Suppressor macrophage treated with lipopolysaccharide for 4 hours (primary cell): ENCODE measurements around the gene C19orf33.
"Not testable (repeated sequence)": the region's sequence is repeated elsewhere in the genome, so short reads cannot be mapped to it uniquely, and the experiment has no call there.

ENCODE experiments used
- DNase-seq: peaks from one replicate; pipeline ENCODE4 v3.0.0-alpha.2; 2020

Gene C19orf33

DNA sequence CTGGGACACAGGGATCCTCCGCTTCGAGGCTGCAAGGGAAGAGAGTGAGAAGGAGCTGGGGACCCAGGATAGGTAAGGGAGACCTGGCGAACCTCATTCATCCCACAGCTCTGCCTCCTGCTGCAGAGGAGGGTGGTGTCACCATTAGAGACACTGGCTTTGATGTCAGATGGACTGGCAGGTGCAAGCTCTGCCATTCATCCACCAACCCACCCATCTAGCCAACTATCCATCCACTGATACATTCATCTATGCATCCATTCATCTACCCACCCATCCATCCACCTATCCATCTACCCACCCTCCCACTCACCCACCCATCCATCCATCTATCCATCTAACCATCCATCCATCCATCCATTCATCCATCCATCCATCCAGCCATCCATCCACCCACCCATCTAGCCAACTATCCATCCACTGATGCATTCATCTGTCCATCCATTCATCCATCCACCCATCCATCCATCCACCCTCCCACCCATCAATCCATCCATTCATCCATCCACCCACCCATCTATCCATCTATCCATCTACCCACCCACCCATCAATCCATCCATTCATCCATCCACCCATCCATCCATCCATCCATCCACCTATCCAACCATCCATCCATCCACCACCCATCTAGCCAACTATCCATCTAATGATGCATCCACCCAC is 5.7 kb downstream of the C19orf33 start:
- no peak for DNase-seq

- no peak for DNase-seq
Observed at GRCh38 chr19:38310279-38310670, 6.2 kb downstream of the C19orf33 start.

DNA sequence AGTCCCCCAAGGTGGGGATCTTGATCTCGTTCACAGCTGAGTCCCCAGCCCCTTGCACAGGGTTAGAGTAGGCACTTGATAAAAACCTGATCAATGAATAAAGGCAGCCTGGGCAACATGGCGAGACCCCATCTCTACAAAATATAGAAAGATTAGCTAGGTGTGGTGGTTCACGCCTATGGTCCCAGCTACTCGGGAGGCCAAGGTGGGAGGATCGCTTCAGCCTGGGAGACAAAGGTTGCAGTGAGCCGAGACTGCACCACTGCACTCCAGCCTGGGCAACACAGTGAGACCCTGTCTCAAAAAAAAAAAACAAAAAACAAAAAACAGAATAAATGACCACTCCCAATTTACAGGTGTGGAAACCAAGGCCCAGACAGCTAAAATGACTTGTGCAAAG is 6.9 kb downstream of the C19orf33 start:
- DNase-seq, result no peak

DNA sequence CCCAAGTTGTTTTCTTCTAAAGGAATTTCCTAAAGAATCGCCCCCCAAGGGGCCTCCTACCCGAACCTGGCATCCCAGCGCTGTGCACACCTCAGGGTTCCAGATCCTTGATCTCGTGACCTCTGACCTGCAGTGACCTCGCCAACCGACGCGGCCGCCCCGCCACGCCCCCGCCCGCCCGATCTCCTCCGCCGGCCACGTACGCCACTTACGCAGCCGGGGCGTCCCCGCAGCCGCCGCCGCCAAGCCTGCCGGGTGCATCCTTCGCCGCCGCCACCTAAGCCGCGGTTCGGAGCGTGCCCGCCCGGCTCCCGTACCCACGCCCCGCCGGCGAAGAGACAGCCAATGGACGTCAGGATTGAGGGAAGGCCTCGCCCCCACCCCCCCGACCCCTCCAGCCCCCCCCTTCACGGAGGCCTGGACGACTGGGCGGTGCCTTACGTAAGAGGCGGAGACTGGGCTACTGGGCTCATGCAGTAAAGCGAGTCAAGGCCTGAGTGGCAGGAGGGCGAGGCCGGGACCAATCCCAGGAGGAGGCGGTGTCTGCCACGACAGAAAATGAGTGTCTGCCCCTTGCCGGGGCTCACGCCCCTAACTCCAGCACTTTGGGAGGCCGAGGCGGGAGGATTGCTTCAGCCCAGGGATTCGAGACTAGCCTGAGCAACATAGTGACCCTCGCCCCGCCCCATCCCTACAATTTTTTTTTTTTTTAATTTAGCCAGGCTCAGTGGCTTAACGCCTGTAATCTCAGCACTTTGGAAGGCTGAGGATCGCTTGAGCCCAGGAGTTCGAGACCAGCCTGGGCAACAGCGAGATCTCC is 11.8 kb downstream of the C19orf33 start, which contains the start of gene YIF1B:
Gene YIF1B (minus strand): TSS at position 291 of the 820 bp plus-strand sequence. CDS start 30 bp downstream, at position 261.
- DNase-seq, result peak; percentile 98

DNA sequence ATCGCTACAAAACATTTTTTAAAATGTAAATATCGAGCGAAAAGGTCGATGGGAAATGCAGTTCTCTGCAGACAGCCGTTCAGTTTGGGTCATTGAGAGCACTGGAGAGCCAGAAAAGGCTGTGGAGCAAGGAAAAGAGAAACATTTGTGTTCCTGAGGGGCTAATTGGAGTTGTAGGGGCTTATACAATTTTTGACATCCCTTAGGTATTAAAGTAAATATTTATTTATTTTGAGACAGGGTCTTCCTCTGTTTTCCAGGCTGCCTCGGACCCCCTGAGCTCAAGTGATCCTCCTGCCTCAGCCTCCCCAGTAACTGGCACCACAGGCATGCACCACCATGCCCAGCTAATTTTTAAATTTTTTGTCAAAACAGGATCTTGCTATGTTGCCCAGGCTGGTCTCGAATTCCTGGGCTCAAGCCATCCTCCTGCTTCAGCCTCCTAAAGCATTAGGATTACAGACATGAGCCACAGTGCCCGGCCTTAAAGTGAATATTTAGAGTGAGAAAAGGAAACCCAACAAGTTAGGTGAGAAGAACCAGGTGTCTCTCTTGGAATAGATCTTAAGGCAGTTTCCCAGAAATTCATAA is 12.5 kb downstream of the C19orf33 start:
- DNase-seq, result no peak

GRCh38 chr19:38317104-38317612 is 13.1 kb downstream of the C19orf33 start:
- peak; percentile 51 for DNase-seq

- DNase-seq, result no peak
Observed at GRCh38 chr19:38318660-38319059, 14.6 kb downstream of the C19orf33 start.

GRCh38 chr19:38319421-38320258 is 15.6 kb downstream of the C19orf33 start, which contains the start of gene KCNK6:
TSS of gene KCNK6 (plus strand) at chr19:38319845. CDS start at chr19:38319951, 106 bp downstream.
- DNase-seq, result peak; percentile 53

DNA sequence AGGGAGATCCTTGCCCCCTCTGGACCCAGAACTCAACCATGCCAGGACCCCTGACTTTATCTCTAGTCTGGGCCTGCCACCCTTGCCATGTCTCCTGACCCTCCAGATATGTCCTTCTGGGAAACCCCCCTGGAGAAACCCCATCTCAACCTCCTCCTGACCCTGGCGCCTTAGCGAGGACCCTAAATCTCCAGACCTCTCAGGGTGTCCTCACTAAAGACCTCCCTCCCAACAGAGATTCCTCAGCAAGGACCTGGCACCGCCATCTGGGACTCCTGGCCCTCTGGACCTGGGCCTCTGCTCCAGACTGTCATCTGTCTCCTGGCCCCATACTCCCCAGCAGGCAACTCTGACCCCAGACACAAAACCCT is 16.9 kb downstream of the C19orf33 start:
- DNase-seq, result no peak

- peak; percentile 40 for DNase-seq
Observed at GRCh38 chr19:38321646-38322196, 17.7 kb downstream of the C19orf33 start.

DNA sequence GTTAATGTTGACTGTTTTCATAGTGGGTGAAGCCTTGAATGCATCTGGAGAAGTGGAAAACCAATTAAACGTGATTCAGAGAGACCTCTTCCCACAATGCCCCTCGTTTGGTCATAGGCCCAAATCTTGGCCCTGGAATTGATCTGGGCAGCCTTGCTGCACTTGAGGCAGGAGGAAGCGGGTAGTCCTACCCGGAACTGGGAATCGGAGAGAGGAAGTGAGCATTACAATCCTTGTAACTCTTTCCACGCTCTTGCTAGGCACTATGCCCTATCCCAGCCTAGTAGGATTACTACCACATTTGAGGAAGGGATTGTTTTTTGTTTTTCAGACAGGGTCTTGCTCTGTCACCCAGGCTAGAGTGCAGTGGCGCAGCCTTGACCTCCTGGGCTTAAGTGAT is 19.2 kb downstream of the C19orf33 start:
- peak; percentile 64 for DNase-seq

DNA sequence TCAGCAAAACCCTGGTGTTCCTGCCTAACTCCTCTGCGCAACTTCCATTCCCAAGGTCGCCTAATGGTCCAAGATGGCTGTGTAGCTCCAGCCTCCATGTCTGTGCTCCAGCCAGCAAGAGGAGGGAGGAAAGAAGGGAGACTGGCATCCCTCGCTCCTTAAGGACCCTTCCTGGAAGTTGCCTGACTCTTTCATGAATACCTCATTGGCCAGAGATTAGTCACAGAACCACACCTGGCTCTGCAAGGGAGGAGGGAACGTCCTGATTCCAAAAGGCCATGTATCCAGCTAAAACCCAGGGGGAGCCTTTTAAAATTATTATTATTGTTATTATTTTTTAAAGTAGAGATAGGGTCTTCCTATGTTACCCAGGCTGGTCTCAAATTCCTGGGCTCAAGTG is 20.4 kb downstream of the C19orf33 start:
- no peak for DNase-seq

GRCh38 chr19:38326591-38326990 is 22.5 kb downstream of the C19orf33 start:
- DNase-seq, result no peak

GRCh38 chr19:38329651-38330050 is 25.6 kb downstream of the C19orf33 start:
- no peak for DNase-seq

DNA sequence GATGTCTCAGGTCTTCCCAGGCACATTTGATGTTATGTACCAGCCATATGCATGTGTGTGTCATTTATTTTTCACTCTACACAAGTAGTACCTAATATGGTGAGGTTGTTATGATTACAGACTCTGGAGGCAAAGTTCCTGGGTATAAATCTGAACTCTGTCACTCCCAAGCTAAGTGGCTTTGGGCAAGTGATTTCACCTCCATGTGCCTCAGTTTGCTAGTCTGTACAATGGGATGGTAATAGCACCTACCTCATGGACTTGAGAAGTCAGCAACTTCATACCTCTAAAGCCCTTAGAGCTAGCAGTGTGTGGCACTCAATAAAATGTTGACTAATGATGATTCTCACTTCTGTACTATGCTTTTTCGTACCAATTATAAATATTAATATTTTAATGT is 27.7 kb downstream of the C19orf33 start:
- DNase-seq, result no peak

GRCh38 chr19:38333245-38333644 is 29.2 kb downstream of the C19orf33 start:
- DNase-seq, result no peak

GRCh38 chr19:38335949-38336637 is 32.0 kb downstream of the C19orf33 start:
- DNase-seq, result peak; percentile 99

GRCh38 chr19:38336638-38337359 is 32.7 kb downstream of the C19orf33 start:
- peak; percentile 99 for DNase-seq

DNA sequence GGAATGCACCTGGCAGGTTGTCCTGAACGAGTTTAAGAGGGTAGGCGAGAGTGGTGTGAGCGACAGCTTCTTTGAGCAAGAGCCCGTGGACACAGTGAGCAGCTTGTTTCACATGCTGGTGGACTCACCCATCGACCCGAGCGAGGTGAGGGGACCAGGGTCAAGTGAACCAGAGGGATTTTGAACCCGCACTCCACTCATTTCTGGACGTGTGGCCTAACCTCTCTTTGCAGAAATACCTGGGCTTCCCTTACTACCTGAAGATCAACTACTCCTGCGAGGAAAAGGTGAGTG is 33.3 kb downstream of the C19orf33 start:
- no peak for DNase-seq

- DNase-seq, result not testable (repeated sequence)
Observed at GRCh38 chr19:38339011-38339410, 35.0 kb downstream of the C19orf33 start.

- no peak for DNase-seq
Observed at GRCh38 chr19:38340927-38341326, 36.9 kb downstream of the C19orf33 start.
